SK-N-SH (cell line): ENCODE data around the gene STAT5B. TPM values are rescaled to one million over a fixed set of nuclear protein-coding genes. Genes with fewer than 3 reads are reported as not detected.

Source experiments
- CTCF ChIA-PET: fragments of 300-600, 350-600 bp; formaldehyde crosslinking; extraction: SDS; loops from one replicate; lab custom pipeline; 2021; lab: Yijun Ruan, JAX
- POLR2A ChIA-PET: fragments of 350-600 bp; sonication (Branson Sonifier 250); formaldehyde crosslinking; extraction: SDS; loops from one replicate; lab custom pipeline; 2020; ENCODE audit warnings: antibody characterized with exemption, inconsistent platforms; lab: Yijun Ruan, JAX
- DNase-seq: peaks from one replicate; pipeline ENCODE4 v3.0.0; 2012
- H2AFZ ChIP-seq: fragments of 200-600 bp; sonication (generic); 2 replicates; pipeline ENCODE4 v1.8.1; 2016; ENCODE audit warnings: antibody characterized with exemption, mild to moderate bottlenecking, low read depth
- H3F3A ChIP-seq: fragments of 200-600 bp; sonication (generic); replicated peaks from 2 replicates; pipeline ENCODE3; 2016; ENCODE audit warnings: antibody characterized with exemption, mild to moderate bottlenecking; ENCODE audit not compliant: insufficient read depth
- H3K27ac ChIP-seq, 2 experiments: fragments of 200-500 bp in 1 of 2; fragments of 200-600 bp in 1 of 2; sonication (Bioruptor generic) in 1 of 2; sonication (generic), shearing (Covaris generic) in 1 of 2; 2 replicates each; pipeline versions ENCODE4 v1.5.1 to v1.6.1; 2014 to 2016; ENCODE audit warnings: low read depth in 2 of 2, inconsistent platforms in 1 of 2, low read length in 1 of 2, mild to moderate bottlenecking in 1 of 2, mixed read lengths in 1 of 2
- H3K27me3 ChIP-seq: fragments of 200-600 bp; sonication (generic), shearing (Covaris generic); 2 replicates; pipeline ENCODE4 v1.6.1; 2016; ENCODE audit warnings: mixed run types; ENCODE audit not compliant: insufficient read depth
- H3K36me3 ChIP-seq, 2 experiments: fragments of 200-500 bp in 1 of 2; fragments of 200-600 bp in 1 of 2; sonication (Bioruptor generic) in 1 of 2; sonication (generic) in 1 of 2; replicated peaks in 1 of 2; 2 replicates each; pipeline versions ENCODE3 to v1.5.1; 2014 to 2016; ENCODE audit warnings: low read length in 1 of 2, mild to moderate bottlenecking in 1 of 2; ENCODE audit not compliant: insufficient read depth in 2 of 2, control insufficient read depth in 1 of 2
- H3K4me1 ChIP-seq, 2 experiments: fragments of 200-500 bp in 1 of 2; fragments of 200-600 bp in 1 of 2; sonication (Bioruptor generic) in 1 of 2; sonication (generic), shearing (Covaris generic) in 1 of 2; 2 replicates each; pipeline versions ENCODE4 v1.5.1 to v1.6.1; 2014 to 2016; ENCODE audit warnings: low read depth in 1 of 2, low read length in 1 of 2, mixed run types in 1 of 2; ENCODE audit not compliant: insufficient read depth in 2 of 2, control insufficient read depth in 1 of 2
- H3K4me2 ChIP-seq: fragments of 200-600 bp; sonication (generic), shearing (Covaris generic); 2 replicates; pipeline ENCODE4 v1.6.1; 2017; ENCODE audit warnings: mixed run types
- H3K4me3 ChIP-seq, 2 experiments: fragments of 200-500 bp in 1 of 2; fragments of 200-600 bp in 1 of 2; sonication (Bioruptor generic) in 1 of 2; sonication (generic), shearing (Covaris generic) in 1 of 2; 2 replicates each; pipeline versions ENCODE4 v1.5.1 to v1.8.1; 2014 to 2016; ENCODE audit warnings: low read depth in 2 of 2, inconsistent platforms in 1 of 2, low read length in 1 of 2, mild to moderate bottlenecking in 1 of 2, mixed read lengths in 1 of 2, moderate library complexity in 1 of 2
- H3K79me2 ChIP-seq: fragments of 200-600 bp; sonication (generic); 2 replicates; pipeline ENCODE4 v1.8.1; 2017; ENCODE audit warnings: mild to moderate bottlenecking; ENCODE audit not compliant: insufficient read depth
- H3K9ac ChIP-seq: fragments of 200-600 bp; sonication (generic); 2 replicates; pipeline ENCODE4 v1.6.1; 2017; ENCODE audit warnings: mixed run types
- H3K9me2 ChIP-seq: fragments of 200-600 bp; sonication (generic); 2 replicates; pipeline ENCODE4 v1.6.1; 2017; ENCODE audit warnings: mixed run types
- H3K9me3 ChIP-seq: fragments of 200-600 bp; sonication (generic); 2 replicates; pipeline ENCODE4 v1.6.1; 2017; ENCODE audit warnings: mixed run types, mild to moderate bottlenecking, moderate library complexity
- H4K20me1 ChIP-seq: fragments of 200-600 bp; sonication (generic); 2 replicates; pipeline ENCODE4 v1.6.1; 2017; ENCODE audit warnings: mild to moderate bottlenecking, mixed run types; ENCODE audit not compliant: insufficient read depth
- ELF1 ChIP-seq: IDR thresholded peaks from 2 replicates; pipeline ENCODE4 v1.4.0; 2012
- EP300 ChIP-seq, 2 experiments: IDR thresholded peaks; 2 replicates each; pipeline versions ENCODE4 v1.4.0 to v1.6.1; 2012; ENCODE audit warnings: borderline replicate concordance in 1 of 2, low read depth in 1 of 2, low read length in 1 of 2
- FOSL2 ChIP-seq: IDR thresholded peaks from 2 replicates; pipeline ENCODE4 v1.4.0; 2012; ENCODE audit warnings: low read depth, mild to moderate bottlenecking, moderate library complexity, borderline replicate concordance
- JUND ChIP-seq: IDR thresholded peaks from 2 replicates; pipeline ENCODE4 v1.4.0; 2012
- MXI1 ChIP-seq: IDR thresholded peaks from 2 replicates; pipeline ENCODE4 v1.6.1; 2012; ENCODE audit warnings: mild to moderate bottlenecking, low read depth, low read length, improper control_type of control experiment
- NFIC ChIP-seq: IDR thresholded peaks from 2 replicates; pipeline ENCODE4 v1.4.0; 2012; ENCODE audit warnings: borderline replicate concordance
- RCOR1 ChIP-seq: fragments of 150-350 bp; IDR thresholded peaks from 2 replicates; pipeline ENCODE4 v1.6.1; 2017; ENCODE audit warnings: antibody characterized with exemption, low read length
- RXRA ChIP-seq: IDR thresholded peaks from 2 replicates; pipeline ENCODE4 v1.4.0; 2012; ENCODE audit warnings: low read depth, mild to moderate bottlenecking, borderline replicate concordance
- SIN3A ChIP-seq: IDR thresholded peaks from 2 replicates; pipeline ENCODE4 v1.6.1; 2012; ENCODE audit warnings: low read depth, mild to moderate bottlenecking, low read length, moderate library complexity, borderline replicate concordance
- SMC3 ChIP-seq: IDR thresholded peaks from 2 replicates; pipeline ENCODE4 v1.6.1; 2012; ENCODE audit warnings: low read depth, low read length, improper control_type of control experiment
- TEAD4 ChIP-seq: IDR thresholded peaks from 2 replicates; pipeline ENCODE4 v1.4.0; 2012; ENCODE audit warnings: mild to moderate bottlenecking, borderline replicate concordance; ENCODE audit not compliant: insufficient read depth
- WGBS: methylation state at CpG from one replicate; pipeline ENCODE4 v1.1.6; 2017; ENCODE audit warnings: low lambda C conversion rate; 5-methylcytosine and 5-hydroxymethylcytosine counted together
- polyA plus RNA-seq, 3 experiments: library from polyadenylated mRNA; depleted of rRNA; stranded (reverse); fragments of >200 nt; gene quantifications; 2 replicates each; pipeline ENCODE4 v1.2.3, GENCODE V29; 2012
- TF ChIP-seq, protein P1 (sequence below): fragments of 150-350 bp; IDR thresholded peaks from 2 replicates; pipeline ENCODE4 v1.6.1; 2016; ENCODE audit warnings: mild to moderate bottlenecking, low read depth, low read length
- TF ChIP-seq, protein P2 (sequence below): IDR thresholded peaks from 2 replicates; pipeline ENCODE4; 2012
- TF ChIP-seq, protein P3 (sequence below): IDR thresholded peaks from 2 replicates; pipeline ENCODE4 v1.6.1; 2012; ENCODE audit warnings: mild to moderate bottlenecking, low read depth, low read length, moderate library complexity
- TF ChIP-seq, protein P4 (sequence below): IDR thresholded peaks from 2 replicates; pipeline ENCODE4 v1.4.0; 2012; ENCODE audit warnings: low read depth, borderline replicate concordance

The STAT5B gene
- polyA plus RNA-seq, 1 of the 3 experiments (the other 2 are of a cell fraction) = 23.6 TPM

DNA sequence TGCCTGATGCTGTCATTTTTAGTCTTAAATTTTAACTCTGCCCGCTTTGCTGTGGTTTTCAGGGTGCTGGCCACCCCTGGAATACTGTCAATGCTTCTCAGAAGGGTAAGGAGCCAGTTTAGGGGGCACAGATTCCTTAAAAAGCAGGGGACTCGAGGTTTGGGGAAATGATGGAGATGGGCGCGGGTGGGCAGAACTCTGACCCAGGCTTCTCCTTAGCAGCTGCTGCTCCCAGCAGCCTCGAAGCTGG lies 35.8 kb upstream of the STAT5B start:
- Histone ChIP-seq H3K79me2 (no peaks in the 10 kb centered on the region), H3F3A (peaks cover 14% of the 10 kb centered on the region), H3K9me3 (no peaks in the 10 kb centered on the region), H3K36me3 (peaks cover 16 to 33% of the 10 kb centered on the region in 2 experiments), H3K9ac (no peak overlapping the region), H3K4me3 (no peak overlapping the region), H3K9me2 (no peaks in the 10 kb centered on the region), H3K4me2 (peak overlapping the region; percentile 26; the same call in 1 of the 2 replicates), H2AFZ (no peak overlapping the region), H3K4me1 (peaks cover 0 to 15% of the 10 kb centered on the region in 2 experiments; a peak in 2 of 4 replicates), H3K27me3 (no peaks in the 10 kb centered on the region), H3K27ac (peak overlapping the region in 1 of 2 experiments; percentile 51; a peak in 2 of 4 replicates), H4K20me1 (no peaks in the 10 kb centered on the region)
- ChIA-PET POLR2A (interaction anchor here (1.0 to 1.3 kb wide), 3 partner anchors 35 to 118 kb away, joined by 3 to 4 read pairs (median 4); partner anchors contain the start of gene STAT3), CTCF (interaction anchor here (0.6 to 26.2 kb wide), 32 partner anchors 9 to 443 kb away, joined by 3 to 683 read pairs (median 5); partner anchors contain the start of genes CAVIN1, CNP, KCNH4 and STAT3)
- no peak for DNase-seq
- TF ChIP-seq EP300 (IDR thresholded peaks at IDR 0.05; ENCODE audit: borderline replicate concordance in 1 of 2, low read depth in 1 of 2, low read length in 1 of 2) = 0 out of 4 replicates have a peak, but pooled peaks of 1 of the 2 experiments have one; percentile 26
- TF ChIP-seq JUND = no peak
- WGBS = 52% methylated on average over 5 of the region's 5 CpGs

DNA sequence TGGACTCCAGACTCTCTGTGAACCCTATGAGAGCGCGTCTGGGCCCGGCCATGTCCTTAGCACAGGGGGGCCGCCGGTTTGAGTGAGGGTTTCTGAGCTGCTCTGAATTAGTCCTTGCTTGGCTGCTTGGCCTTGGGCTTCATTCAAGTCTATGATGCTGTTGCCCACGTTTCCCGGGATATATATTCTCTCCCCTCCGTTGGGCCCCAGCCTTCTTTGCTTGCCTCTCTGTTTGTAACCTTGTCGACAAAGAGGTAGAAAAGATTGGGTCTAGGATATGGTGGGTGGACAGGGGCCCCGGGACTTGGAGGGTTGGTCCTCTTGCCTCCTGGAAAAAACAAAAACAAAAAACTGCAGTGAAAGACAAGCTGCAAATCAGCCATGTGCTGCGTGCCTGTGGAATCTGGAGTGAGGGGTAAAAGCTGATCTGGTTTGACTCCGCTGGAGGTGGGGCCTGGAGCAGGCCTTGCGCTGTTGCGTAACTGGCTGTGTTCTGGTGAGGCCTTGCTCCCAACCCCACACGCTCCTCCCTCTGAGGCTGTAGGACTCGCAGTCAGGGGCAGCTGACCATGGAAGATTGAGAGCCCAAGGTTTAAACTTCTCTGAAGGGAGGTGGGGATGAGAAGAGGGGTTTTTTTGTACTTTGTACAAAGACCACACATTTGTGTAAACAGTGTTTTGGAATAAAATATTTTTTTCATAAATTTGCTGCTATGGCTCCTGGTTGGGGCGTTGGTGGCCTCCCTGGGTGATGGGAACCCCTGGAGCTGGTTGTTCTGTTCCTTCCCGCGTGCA lies 35.2 kb upstream of the STAT5B start:
- Histone ChIP-seq H3K9me3 (no peaks in the 10 kb centered on the region), H4K20me1 (no peaks in the 10 kb centered on the region), H3K4me3 (no peak overlapping the region), H3K9me2 (no peaks in the 10 kb centered on the region), H3K9ac (no peak overlapping the region), H3K4me2 (peak overlapping the region; percentile 26; the same call in 1 of the 2 replicates), H3K27ac (peak overlapping the region in 1 of 2 experiments; percentile 51; a peak in 2 of 4 replicates), H3K27me3 (no peaks in the 10 kb centered on the region), H3K36me3 (peaks cover 12 to 28% of the 10 kb centered on the region in 2 experiments), H3F3A (peaks cover 14% of the 10 kb centered on the region), H3K4me1 (peaks cover 0 to 15% of the 10 kb centered on the region in 2 experiments; a peak in 2 of 4 replicates), H2AFZ (no peak overlapping the region), H3K79me2 (no peaks in the 10 kb centered on the region)
- DNase-seq = peak; percentile 82
- WGBS = 88% methylated on average over 19 of the region's 19 CpGs
- ChIA-PET CTCF (interaction anchor here (0.6 to 26.2 kb wide), 31 partner anchors 10 to 345 kb away, joined by 3 to 683 read pairs (median 5); partner anchors contain the start of genes CAVIN1, CNP, KCNH4 and STAT3), POLR2A (interaction anchor here (1.0 to 1.3 kb wide), 3 partner anchors 34 to 118 kb away, joined by 3 to 4 read pairs (median 4); partner anchors contain the start of gene STAT3)
- TF ChIP-seq MXI1 = peak; percentile 90
- TF ChIP-seq RXRA = no peak
- no peak for TF ChIP-seq SIN3A
- no peak for TF ChIP-seq ELF1
- TF ChIP-seq TEAD4 = no peak
- TF ChIP-seq RCOR1 = no peak
- no peak for TF ChIP-seq SMC3
- TF ChIP-seq, protein P1, sequence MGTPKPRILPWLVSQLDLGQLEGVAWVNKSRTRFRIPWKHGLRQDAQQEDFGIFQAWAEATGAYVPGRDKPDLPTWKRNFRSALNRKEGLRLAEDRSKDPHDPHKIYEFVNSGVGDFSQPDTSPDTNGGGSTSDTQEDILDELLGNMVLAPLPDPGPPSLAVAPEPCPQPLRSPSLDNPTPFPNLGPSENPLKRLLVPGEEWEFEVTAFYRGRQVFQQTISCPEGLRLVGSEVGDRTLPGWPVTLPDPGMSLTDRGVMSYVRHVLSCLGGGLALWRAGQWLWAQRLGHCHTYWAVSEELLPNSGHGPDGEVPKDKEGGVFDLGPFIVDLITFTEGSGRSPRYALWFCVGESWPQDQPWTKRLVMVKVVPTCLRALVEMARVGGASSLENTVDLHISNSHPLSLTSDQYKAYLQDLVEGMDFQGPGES = no peak
- no peak for TF ChIP-seq FOSL2
- TF ChIP-seq, protein P2, sequence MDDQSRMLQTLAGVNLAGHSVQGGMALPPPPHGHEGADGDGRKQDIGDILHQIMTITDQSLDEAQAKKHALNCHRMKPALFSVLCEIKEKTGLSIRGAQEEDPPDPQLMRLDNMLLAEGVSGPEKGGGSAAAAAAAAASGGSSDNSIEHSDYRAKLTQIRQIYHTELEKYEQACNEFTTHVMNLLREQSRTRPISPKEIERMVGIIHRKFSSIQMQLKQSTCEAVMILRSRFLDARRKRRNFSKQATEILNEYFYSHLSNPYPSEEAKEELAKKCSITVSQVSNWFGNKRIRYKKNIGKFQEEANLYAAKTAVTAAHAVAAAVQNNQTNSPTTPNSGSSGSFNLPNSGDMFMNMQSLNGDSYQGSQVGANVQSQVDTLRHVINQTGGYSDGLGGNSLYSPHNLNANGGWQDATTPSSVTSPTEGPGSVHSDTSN = no peak
- TF ChIP-seq, protein P3, sequence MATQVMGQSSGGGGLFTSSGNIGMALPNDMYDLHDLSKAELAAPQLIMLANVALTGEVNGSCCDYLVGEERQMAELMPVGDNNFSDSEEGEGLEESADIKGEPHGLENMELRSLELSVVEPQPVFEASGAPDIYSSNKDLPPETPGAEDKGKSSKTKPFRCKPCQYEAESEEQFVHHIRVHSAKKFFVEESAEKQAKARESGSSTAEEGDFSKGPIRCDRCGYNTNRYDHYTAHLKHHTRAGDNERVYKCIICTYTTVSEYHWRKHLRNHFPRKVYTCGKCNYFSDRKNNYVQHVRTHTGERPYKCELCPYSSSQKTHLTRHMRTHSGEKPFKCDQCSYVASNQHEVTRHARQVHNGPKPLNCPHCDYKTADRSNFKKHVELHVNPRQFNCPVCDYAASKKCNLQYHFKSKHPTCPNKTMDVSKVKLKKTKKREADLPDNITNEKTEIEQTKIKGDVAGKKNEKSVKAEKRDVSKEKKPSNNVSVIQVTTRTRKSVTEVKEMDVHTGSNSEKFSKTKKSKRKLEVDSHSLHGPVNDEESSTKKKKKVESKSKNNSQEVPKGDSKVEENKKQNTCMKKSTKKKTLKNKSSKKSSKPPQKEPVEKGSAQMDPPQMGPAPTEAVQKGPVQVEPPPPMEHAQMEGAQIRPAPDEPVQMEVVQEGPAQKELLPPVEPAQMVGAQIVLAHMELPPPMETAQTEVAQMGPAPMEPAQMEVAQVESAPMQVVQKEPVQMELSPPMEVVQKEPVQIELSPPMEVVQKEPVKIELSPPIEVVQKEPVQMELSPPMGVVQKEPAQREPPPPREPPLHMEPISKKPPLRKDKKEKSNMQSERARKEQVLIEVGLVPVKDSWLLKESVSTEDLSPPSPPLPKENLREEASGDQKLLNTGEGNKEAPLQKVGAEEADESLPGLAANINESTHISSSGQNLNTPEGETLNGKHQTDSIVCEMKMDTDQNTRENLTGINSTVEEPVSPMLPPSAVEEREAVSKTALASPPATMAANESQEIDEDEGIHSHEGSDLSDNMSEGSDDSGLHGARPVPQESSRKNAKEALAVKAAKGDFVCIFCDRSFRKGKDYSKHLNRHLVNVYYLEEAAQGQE = no peak
- TF ChIP-seq EP300 (IDR thresholded peaks at IDR 0.05; ENCODE audit: borderline replicate concordance in 1 of 2, low read depth in 1 of 2, low read length in 1 of 2) = peak in 1 of 2 experiments; percentile 38; a peak in 1 of 4 replicates
- no peak for TF ChIP-seq NFIC
- TF ChIP-seq, protein P4, sequence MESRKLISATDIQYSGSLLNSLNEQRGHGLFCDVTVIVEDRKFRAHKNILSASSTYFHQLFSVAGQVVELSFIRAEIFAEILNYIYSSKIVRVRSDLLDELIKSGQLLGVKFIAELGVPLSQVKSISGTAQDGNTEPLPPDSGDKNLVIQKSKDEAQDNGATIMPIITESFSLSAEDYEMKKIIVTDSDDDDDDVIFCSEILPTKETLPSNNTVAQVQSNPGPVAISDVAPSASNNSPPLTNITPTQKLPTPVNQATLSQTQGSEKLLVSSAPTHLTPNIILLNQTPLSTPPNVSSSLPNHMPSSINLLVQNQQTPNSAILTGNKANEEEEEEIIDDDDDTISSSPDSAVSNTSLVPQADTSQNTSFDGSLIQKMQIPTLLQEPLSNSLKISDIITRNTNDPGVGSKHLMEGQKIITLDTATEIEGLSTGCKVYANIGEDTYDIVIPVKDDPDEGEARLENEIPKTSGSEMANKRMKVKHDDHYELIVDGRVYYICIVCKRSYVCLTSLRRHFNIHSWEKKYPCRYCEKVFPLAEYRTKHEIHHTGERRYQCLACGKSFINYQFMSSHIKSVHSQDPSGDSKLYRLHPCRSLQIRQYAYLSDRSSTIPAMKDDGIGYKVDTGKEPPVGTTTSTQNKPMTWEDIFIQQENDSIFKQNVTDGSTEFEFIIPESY = no peak
